K562 (cell line): ENCODE measurements around the gene SESN2. TPM values are rescaled to one million over a fixed set of nuclear protein-coding genes. Genes with fewer than 3 reads are reported as not detected.

Source experiments
- ATAC-seq: fragments of 200-7000 bp; cut with Tn5 transposase; 3 replicates; pipeline ENCODE4 v1.9.1; 2020; ENCODE audit warnings: moderate library complexity
- BruUV-seq: library from RNA; stranded (reverse); fragments of 400-500 nt; replicated peaks from 2 replicates; lab custom pipeline; 2021; lab: Mats Ljungman, UMichigan
- CTCF ChIA-PET: fragments of 300-600 bp; formaldehyde crosslinking; extraction: SDS; loops from one replicate; lab custom pipeline; 2021; ENCODE audit warnings: low intra/inter-chr PET ratio; lab: Yijun Ruan, JAX
- POLR2A ChIA-PET: fragments of 300-600, 350-650 bp; sonication (Branson Sonifier 250); formaldehyde crosslinking; extraction: SDS; loops from one replicate; lab custom pipeline; 2021; ENCODE audit warnings: antibody characterized with exemption, inconsistent platforms; lab: Yijun Ruan, JAX
- DNase-seq, 4 experiments: peaks; one replicate each; pipeline versions ENCODE4 v3.0.0 to v3.0.0-alpha.2; 2011 to 2018; ENCODE audit warnings: low spot score in 3 of 4, mixed read lengths in 3 of 4; ENCODE audit errors: extremely low read depth in 1 of 4
- FAIRE-seq: peaks from 2 replicates; lab custom pipeline; 2011; peaks lifted over from hg19 to GRCh38; lab: Jason Lieb, UNC
- H2AFZ ChIP-seq: 2 replicates; pipeline ENCODE4 v1.6.0; 2011; ENCODE audit warnings: low read depth, low read length, control low read depth, inconsistent platforms
- H3K27ac ChIP-seq: fragments of 200-600 bp; 3 replicates; pipeline ENCODE4 v1.8.0; 2011; ENCODE audit warnings: low read depth, mild to moderate bottlenecking, control low read depth, inconsistent platforms, low read length, moderate library complexity, mixed read lengths; ENCODE audit errors: extremely low read depth
- H3K27me3 ChIP-seq, 2 experiments: fragments of 300-600 bp in 1 of 2; 2 replicates in 1 of 2; 3 replicates in 1 of 2; pipeline versions ENCODE4 v1.6.0 to v1.8.0; 2011; ENCODE audit warnings: inconsistent platforms in 2 of 2, low read length in 2 of 2, mild to moderate bottlenecking in 1 of 2, mixed read lengths in 1 of 2, moderate library complexity in 1 of 2; ENCODE audit not compliant: control insufficient read depth in 2 of 2, insufficient read depth in 2 of 2
- H3K36me3 ChIP-seq: fragments of 300-600 bp; 3 replicates; pipeline ENCODE4 v1.8.0; 2011; ENCODE audit warnings: mild to moderate bottlenecking, low read length, inconsistent platforms; ENCODE audit not compliant: control insufficient read depth, insufficient read depth
- H3K4me1 ChIP-seq, 2 experiments: fragments of 200-600 bp in 1 of 2; replicated peaks in 1 of 2; 2 replicates in 1 of 2; 3 replicates in 1 of 2; pipeline versions ENCODE4 v1.5.1 to v1.8.0; 2011; ENCODE audit warnings: inconsistent platforms in 2 of 2, low read length in 2 of 2, mild to moderate bottlenecking in 1 of 2, mixed read lengths in 1 of 2, moderate library complexity in 1 of 2; ENCODE audit not compliant: control insufficient read depth in 2 of 2, insufficient read depth in 2 of 2
- H3K4me2 ChIP-seq: 2 replicates; pipeline ENCODE4 v1.6.1; 2011; ENCODE audit warnings: low read length, control low read depth, inconsistent platforms, mixed read lengths; ENCODE audit not compliant: insufficient read depth
- H3K4me3 ChIP-seq: fragments of 200-600 bp; sonication (generic), shearing (Covaris generic); 2 replicates; pipeline ENCODE4 v1.5.1; 2016; ENCODE audit warnings: control low read depth, inconsistent platforms
- H3K79me2 ChIP-seq: fragments of 200-600 bp; 3 replicates; pipeline ENCODE4 v1.8.0; 2011; ENCODE audit warnings: low read length, inconsistent platforms; ENCODE audit not compliant: control insufficient read depth, insufficient read depth
- H3K9ac ChIP-seq, 2 experiments: 2 replicates each; pipeline versions ENCODE4 v1.6.0 to v1.6.1; 2011; ENCODE audit warnings: low read depth in 2 of 2, low read length in 2 of 2, control low read depth in 1 of 2, inconsistent platforms in 1 of 2, mild to moderate bottlenecking in 1 of 2, mixed read lengths in 1 of 2; ENCODE audit not compliant: insufficient read depth in 1 of 2
- H3K9me1 ChIP-seq: one replicate; pipeline ENCODE4 v1.6.0; 2011; ENCODE audit warnings: inconsistent platforms, mild to moderate bottlenecking, low read length, moderate library complexity; ENCODE audit not compliant: control insufficient read depth, insufficient read depth
- H3K9me3 ChIP-seq: replicated peaks from 2 replicates; pipeline ENCODE4 v1.5.1; 2011; ENCODE audit warnings: low read depth, low read length, inconsistent platforms; ENCODE audit not compliant: control insufficient read depth, insufficient read depth
- H4K20me1 ChIP-seq: replicated peaks from 2 replicates; pipeline ENCODE4 v1.6.1; 2011; ENCODE audit warnings: low read length, inconsistent platforms, mixed read lengths; ENCODE audit not compliant: control insufficient read depth, insufficient read depth
- ADNP ChIP-seq: fragments of 200-800 bp; sonication (Bioruptor generic); IDR thresholded peaks from 2 replicates; pipeline ENCODE4 v1.6.1; 2016; ENCODE audit warnings: missing genetic modification characterization, missing compliant biosample characterization
- BCOR ChIP-seq: fragments of 450-650 bp; IDR thresholded peaks from 2 replicates; pipeline ENCODE4 v1.6.1; 2016
- CBX2 ChIP-seq: fragments of 200-600 bp; sonication (generic); IDR thresholded peaks from one replicate; pipeline ENCODE4 v1.6.1; 2012; ENCODE audit warnings: mild to moderate bottlenecking, low read length, inconsistent platforms; ENCODE audit not compliant: insufficient read depth, poor library complexity, severe bottlenecking
- CEBPB ChIP-seq: fragments of 450-650 bp; IDR thresholded peaks from 2 replicates; pipeline ENCODE4 v1.6.1; 2016; ENCODE audit warnings: missing genetic modification characterization, missing compliant biosample characterization
- CEBPG ChIP-seq, 3 experiments: fragments of 200-800 bp in 1 of 3; sonication (Bioruptor generic) in 1 of 3; sonication (generic) in 1 of 3; formaldehyde crosslinking in 1 of 3; IDR thresholded peaks in 2 of 3; conservative IDR thresholded peaks in 1 of 3; 2 replicates each; pipeline versions ENCODE4 v1.6.1 to v1.8.0; 2016 to 2022; ENCODE audit warnings: missing compliant biosample characterization in 2 of 3, missing genetic modification characterization in 2 of 3, mild to moderate bottlenecking in 1 of 3, missing genetic modification reagents in 1 of 3
- DMBX1 ChIP-seq: fragments of 250-450 bp; sonication (Bioruptor Pico); IDR thresholded peaks from 2 replicates; pipeline ENCODE4 v1.8.0; 2022; ENCODE audit warnings: inconsistent platforms, mild to moderate bottlenecking, moderate library complexity, borderline replicate concordance
- ETV5 ChIP-seq: sonication (generic); formaldehyde crosslinking; IDR thresholded peaks from 2 replicates; pipeline ENCODE4 v1.4.0; 2020; ENCODE audit warnings: low read depth, mild to moderate bottlenecking, missing genetic modification reagents
- KDM1A ChIP-seq, 2 experiments: fragments of 450-650 bp; IDR thresholded peaks; 2 replicates each; pipeline ENCODE4 v1.6.1; 2016; ENCODE audit warnings: mild to moderate bottlenecking in 2 of 2
- MTA1 ChIP-seq: fragments of 450-650 bp; IDR thresholded peaks from 2 replicates; pipeline ENCODE4 v1.6.1; 2017; ENCODE audit warnings: borderline replicate concordance
- RCOR1 ChIP-seq, 2 experiments: IDR thresholded peaks; 2 replicates each; pipeline ENCODE4 v1.6.1; 2012; ENCODE audit warnings: low read depth in 2 of 2, low read length in 2 of 2, borderline replicate concordance in 1 of 2, improper control_type of control experiment in 1 of 2
- ZBTB7A ChIP-seq: IDR thresholded peaks from 2 replicates; pipeline ENCODE4 v1.6.1; 2011; ENCODE audit warnings: low read depth, mild to moderate bottlenecking, low read length, moderate library complexity, borderline replicate concordance; ENCODE audit not compliant: control insufficient read depth
- ZNF121 ChIP-seq: sonication (generic); formaldehyde crosslinking; conservative IDR thresholded peaks from 2 replicates; pipeline ENCODE4 v1.8.0; 2022; ENCODE audit warnings: missing genetic modification reagents
- ZNF124 ChIP-seq: sonication (generic); formaldehyde crosslinking; IDR thresholded peaks from 2 replicates; pipeline ENCODE4 v1.8.1; 2022; ENCODE audit warnings: missing genetic modification reagents
- WGBS: fragments of 100-300 bp; shearing (Covaris generic); methylation state at CpG from one replicate; pipeline ENCODE4 v1.1.6; 2016; ENCODE audit warnings: low coverage, mixed read lengths; ENCODE audit not compliant: insufficient coverage; ENCODE audit errors: missing lambda C conversion rate; 5-methylcytosine and 5-hydroxymethylcytosine counted together
- in situ Hi-C: fragments of 300-500 bp; cut with MboI; formaldehyde crosslinking; loops from 4 replicates; pipeline ENCODE4 v1.15.0; 2018; ENCODE audit warnings: inconsistent platforms, mixed read lengths
- intact Hi-C: fragments of 100-400 bp; cut with micrococcal nuclease; formaldehyde crosslinking; loops from 2 replicates; pipeline ENCODE4 v1.14.2; 2022
- polyA plus RNA-seq, 8 experiments: library from polyadenylated mRNA; depleted of rRNA in 4 of 8; stranded (reverse) in 5 of 8; unstranded in 3 of 8; fragments of >200 nt; fragmentation: Nextera tagmentation in 2 of 8; fragmentation: Illumina TruSeq in 1 of 8; extraction: Ambion mirVana in 2 of 8; extraction: Trizol in 1 of 8; gene quantifications; 2 replicates each; pipeline versions ENCODE4 v1.2.1 to v1.2.3, GENCODE V29; 2011 to 2014; ENCODE audit warnings: inconsistent platforms in 1 of 8, missing spikeins in 1 of 8
- total RNA-seq, 7 experiments: library from RNA; depleted of rRNA in 6 of 7; stranded (reverse); fragments of >200 nt in 6 of 7; fragmentation: Illumina TruSeq in 2 of 7; extraction: Trizol in 2 of 7; gene quantifications; 2 replicates each; pipeline versions ENCODE4 v1.2.1 to v1.2.3, GENCODE V29; 2011 to 2021; ENCODE audit warnings: low replicate concordance in 1 of 7
- TF ChIP-seq, protein P1 (sequence below): fragments of 250-450 bp; sonication (Bioruptor Pico); IDR thresholded peaks from 2 replicates; pipeline ENCODE4 v1.6.1; 2021; ENCODE audit warnings: mild to moderate bottlenecking
- TF ChIP-seq, protein P2 (sequence below): IDR thresholded peaks from 2 replicates; pipeline ENCODE4 v1.6.1; 2012; ENCODE audit warnings: low read depth, low read length, improper control_type of control experiment, borderline replicate concordance

Gene SESN2
- total and polyA plus RNA-seq, 9 of the 15 experiments (the other 6 are each of a cell fraction or from before 2014, with no cell fraction given), result 3.7 to 71.3 (median 16.8) TPM

DNA sequence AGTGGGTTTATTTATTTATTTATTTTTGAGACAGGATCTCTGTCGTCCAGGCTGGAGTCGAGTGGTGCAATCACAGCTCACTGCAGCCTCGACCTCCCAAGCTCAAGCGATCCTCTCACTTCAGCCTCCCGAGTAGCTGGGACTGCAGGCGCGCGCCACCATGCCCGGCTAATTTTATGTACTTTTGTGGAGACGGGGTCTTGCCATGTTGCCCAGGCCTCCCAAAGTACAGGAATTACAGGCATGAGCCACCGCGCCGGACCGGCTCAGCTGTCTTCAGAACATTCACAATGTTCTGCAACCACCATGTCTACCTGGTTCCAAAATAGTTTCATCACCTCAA lies 26.1 kb upstream of the SESN2 start:
- CTCF ChIA-PET, result interaction anchor here (0.6 kb wide), 1 partner anchor 238 kb away, joined by 3 read pairs; no protein-coding TSS in a partner anchor
- intact Hi-C loops, result loop anchor here (10.0 kb wide), 1 partner anchor 412 kb away; the partner anchor contains the start of genes RNU11 and TAF12
- peak overlapping the region; percentile 97; the same call in 1 of the 2 replicates for H3K4me3 ChIP-seq

More for the DNA sequence above, 26.1 kb upstream of the SESN2 start:
- H3K4me1 ChIP-seq, result peaks cover 18 to 33% of the 10 kb centered on the region in 2 experiments
- BruUV-seq, result no TSS peak
- POLR2A ChIA-PET, result interaction anchor here (0.6 to 2.0 kb wide), 6 partner anchors 16 to 1375 kb away, joined by 3 to 8 read pairs (median 4); partner anchors contain the start of gene MED18
- H3K36me3 ChIP-seq, result peaks cover 42% of the 10 kb centered on the region
- peak overlapping the region; percentile 93 for H3K27ac ChIP-seq
- peaks cover 3% of the 10 kb centered on the region for H3K9me1 ChIP-seq
- peaks cover 6% of the 10 kb centered on the region; the same call in 1 of the 2 replicates for H4K20me1 ChIP-seq
- H3K79me2 ChIP-seq, result peaks cover 74% of the 10 kb centered on the region
- in situ Hi-C loops, result no loop called here
- H3K9ac ChIP-seq, result peak overlapping the region; percentile 47 to 98; a peak in 2 of 4 replicates
- no peak for FAIRE-seq
- no peaks in the 10 kb centered on the region for H3K27me3 ChIP-seq
- peak overlapping the region; percentile 81 for H2AFZ ChIP-seq
- TF ChIP-seq DMBX1 (CRISPR knock-in tag) (no peak), ZNF121 (CRISPR knock-in tag) (peak; percentile 31), KDM1A (IDR thresholded peaks at IDR 0.05) (peak; percentile 22 to 50; a peak in 1 of 4 replicates), BCOR (peak; percentile 86), ZNF124 (CRISPR knock-in tag) (no peak), CEBPB (peak; percentile 67), ETV5 (CRISPR knock-in tag) (no peak), CEBPG (CRISPR knock-in tag; IDR thresholded peaks at IDR 0.05) (no peak), CEBPG (tag; conservative IDR thresholded peaks at IDR 0.05 in 1 of 2, IDR thresholded peaks at IDR 0.05 in 1 of 2) (0 out of 4 replicates have a peak, but pooled peaks of 1 of the 2 experiments have one; percentile 15), MTA1 (0 out of 2 replicates have a peak, but pooled peaks have one; percentile 25), CBX2 (no peak), ZBTB7A (no peak), ADNP (tag) (0 out of 2 replicates have a peak, but pooled peaks have one; percentile 9), RCOR1 (IDR thresholded peaks at IDR 0.05; ENCODE audit: borderline replicate concordance in 1 of 2, low read depth in 2 of 2, low read length in 2 of 2) (peak in 1 of 2 experiments; percentile 13; a peak in 1 of 4 replicates)
- TF ChIP-seq, protein P1, sequence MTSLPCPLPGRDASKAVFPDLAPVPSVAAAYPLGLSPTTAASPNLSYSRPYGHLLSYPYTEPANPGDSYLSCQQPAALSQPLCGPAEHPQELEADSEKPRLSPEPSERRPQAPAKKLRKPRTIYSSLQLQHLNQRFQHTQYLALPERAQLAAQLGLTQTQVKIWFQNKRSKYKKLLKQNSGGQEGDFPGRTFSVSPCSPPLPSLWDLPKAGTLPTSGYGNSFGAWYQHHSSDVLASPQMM (CRISPR knock-in tag), result no peak
- TF ChIP-seq, protein P2, sequence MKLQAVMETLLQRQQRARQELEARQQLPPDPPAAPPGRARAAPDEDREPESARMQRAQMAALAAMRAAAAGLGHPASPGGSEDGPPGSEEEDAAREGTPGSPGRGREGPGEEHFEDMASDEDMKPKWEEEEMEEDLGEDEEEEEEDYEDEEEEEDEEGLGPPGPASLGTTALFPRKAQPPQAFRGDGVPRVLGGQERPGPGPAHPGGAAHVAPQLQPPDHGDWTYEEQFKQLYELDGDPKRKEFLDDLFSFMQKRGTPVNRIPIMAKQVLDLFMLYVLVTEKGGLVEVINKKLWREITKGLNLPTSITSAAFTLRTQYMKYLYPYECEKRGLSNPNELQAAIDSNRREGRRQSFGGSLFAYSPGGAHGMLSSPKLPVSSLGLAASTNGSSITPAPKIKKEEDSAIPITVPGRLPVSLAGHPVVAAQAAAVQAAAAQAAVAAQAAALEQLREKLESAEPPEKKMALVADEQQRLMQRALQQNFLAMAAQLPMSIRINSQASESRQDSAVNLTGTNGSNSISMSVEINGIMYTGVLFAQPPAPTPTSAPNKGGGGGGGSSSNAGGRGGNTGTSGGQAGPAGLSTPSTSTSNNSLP, result no peak
- no peaks in the 10 kb centered on the region for H3K9me3 ChIP-seq
- DNase-seq, result no peak
- H3K4me2 ChIP-seq, result peak overlapping the region; percentile 100
- no peak for ATAC-seq
- WGBS, result 52% methylated on average over 14 of the region's 14 CpGs
